SU-DHL-6 (cell line): ENCODE results near the gene NMNAT2.

Source experiments
- H2AFZ ChIP-seq: fragments of 200-600 bp; sonication (generic); 2 replicates; pipeline ENCODE4 v1.6.1; 2014; ENCODE audit warnings: low read depth, mild to moderate bottlenecking, moderate library complexity, mixed read lengths, antibody characterized with exemption, low read length; ENCODE audit not compliant: severe bottlenecking
- H3F3A ChIP-seq: fragments of 200-600 bp; shearing (Covaris generic); 2 replicates; pipeline ENCODE4 v1.6.0; 2016; ENCODE audit warnings: antibody characterized with exemption, mild to moderate bottlenecking; ENCODE audit not compliant: insufficient read depth
- H3K27ac ChIP-seq: fragments of 200-600 bp; sonication (generic); 2 replicates; pipeline ENCODE4 v1.5.1; 2016; ENCODE audit warnings: low read depth, mild to moderate bottlenecking, low read length, moderate library complexity, mixed read lengths
- H3K27me3 ChIP-seq: fragments of 200-600 bp; sonication (generic), shearing (Covaris generic); 2 replicates; pipeline ENCODE4 v1.6.0; 2014; ENCODE audit warnings: mild to moderate bottlenecking, low read length
- H3K36me3 ChIP-seq: fragments of 200-600 bp; sonication (generic); 2 replicates; pipeline ENCODE4 v1.6.1; 2014; ENCODE audit warnings: mild to moderate bottlenecking, low read length, mixed read lengths
- H3K4me2 ChIP-seq: fragments of 300-600, 200-600 bp; shearing (Covaris generic), sonication (generic); 2 replicates; pipeline ENCODE4 v1.6.0; 2014; ENCODE audit warnings: low read length, low read depth, mild to moderate bottlenecking; ENCODE audit not compliant: poor library complexity, severe bottlenecking
- H3K4me3 ChIP-seq: fragments of 200-600 bp; sonication (generic); 2 replicates; pipeline ENCODE4 v1.5.1; 2014; ENCODE audit warnings: antibody characterized with exemption, low read length, mild to moderate bottlenecking, mixed read lengths; ENCODE audit not compliant: insufficient read depth, poor library complexity, severe bottlenecking
- H3K79me2 ChIP-seq: fragments of 200-600 bp; sonication (generic); 2 replicates; pipeline ENCODE4 v1.6.1; 2014; ENCODE audit warnings: mild to moderate bottlenecking, low read length, moderate library complexity; ENCODE audit not compliant: insufficient read depth
- H3K9ac ChIP-seq: fragments of 200-600 bp; sonication (generic); 2 replicates; pipeline ENCODE4 v1.7.0; 2014; ENCODE audit warnings: mild to moderate bottlenecking, low read length
- H3K9me2 ChIP-seq: fragments of 200-600 bp; sonication (generic); replicated peaks from 2 replicates; pipeline ENCODE4 v1.6.1; 2014; ENCODE audit warnings: low read length; ENCODE audit not compliant: insufficient read depth
- H3K9me3 ChIP-seq: fragments of 200-600 bp; sonication (generic); 2 replicates; pipeline ENCODE4 v1.6.1; 2014; ENCODE audit warnings: low read length, mixed read lengths; ENCODE audit not compliant: insufficient read depth
- H4K20me1 ChIP-seq: fragments of 200-600 bp; sonication (generic); 2 replicates; pipeline ENCODE4 v1.6.1; 2014; ENCODE audit warnings: low read depth, mild to moderate bottlenecking, antibody characterized with exemption, low read length, moderate library complexity, mixed read lengths
- EZH2phosphoT487 ChIP-seq: fragments of 200-600 bp; sonication (generic), shearing (Covaris generic); conservative IDR thresholded peaks from 2 replicates; pipeline ENCODE4 v1.6.1; 2018; ENCODE audit warnings: mild to moderate bottlenecking, antibody characterized with exemption, low read length, moderate library complexity, mixed read lengths
- TF ChIP-seq, protein P1 (sequence below): fragments of 200-600 bp; sonication (generic); IDR thresholded peaks from one replicate; pipeline ENCODE4 v1.5.1; 2017; ENCODE audit warnings: antibody characterized with exemption, mild to moderate bottlenecking, low read length, moderate library complexity; ENCODE audit not compliant: insufficient read depth, poor library complexity, severe bottlenecking

Gene NMNAT2

DNA sequence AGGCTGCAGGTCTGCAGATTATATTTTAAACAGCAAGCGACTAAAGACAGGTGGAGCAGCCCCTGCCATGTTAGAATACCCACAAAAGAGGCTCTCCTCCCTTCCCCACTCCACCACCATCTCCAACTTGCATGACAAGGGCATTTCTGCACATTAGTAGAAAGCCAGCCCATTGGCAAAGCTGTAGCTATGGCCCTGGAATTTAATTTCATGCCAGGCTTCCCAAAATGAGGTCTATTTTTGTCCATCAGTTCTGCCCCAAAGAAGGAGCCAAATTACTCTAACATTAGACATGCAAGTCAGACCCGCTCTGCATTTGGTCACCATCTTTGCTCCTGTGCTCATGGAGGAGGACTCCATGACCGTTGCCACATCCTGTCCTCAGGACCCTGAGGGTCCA is 116.9 kb downstream of the NMNAT2 start:
- H3K4me3 ChIP-seq: no peak overlapping the region
- no peaks in the 10 kb centered on the region for H3K9me3 ChIP-seq
- no peaks in the 10 kb centered on the region for H3K27me3 ChIP-seq

DNA sequence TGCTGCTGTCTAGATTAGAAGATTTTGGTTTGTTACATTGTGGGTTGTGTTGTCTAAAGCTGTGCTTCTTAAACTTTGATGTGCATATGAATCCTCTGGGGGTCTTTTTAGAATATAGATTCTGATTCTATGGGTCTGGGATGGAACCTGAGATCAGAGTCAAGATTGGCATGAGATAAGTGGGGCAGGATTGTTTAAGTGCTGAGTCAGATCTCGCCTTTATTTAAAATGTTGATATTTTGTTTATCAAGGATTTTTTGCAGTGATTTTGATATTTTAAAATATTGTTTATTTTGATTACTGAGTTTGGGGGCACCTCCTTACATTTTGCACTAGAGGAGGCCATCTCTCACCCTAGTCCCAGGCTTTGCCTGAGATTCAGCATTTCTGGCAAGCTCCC is 117.4 kb downstream of the NMNAT2 start:
- H2AFZ ChIP-seq: no peak overlapping the region
- no peaks in the 10 kb centered on the region for H3K36me3 ChIP-seq
- no peak overlapping the region for H3K9ac ChIP-seq
- H3F3A ChIP-seq: no peaks in the 10 kb centered on the region
- H4K20me1 ChIP-seq: no peaks in the 10 kb centered on the region
- H3K9me2 ChIP-seq: no peaks in the 10 kb centered on the region
- no peak overlapping the region for H3K27ac ChIP-seq
- no peak overlapping the region for H3K4me2 ChIP-seq
- H3K9me3 ChIP-seq: no peaks in the 10 kb centered on the region
- H3K4me3 ChIP-seq: no peak overlapping the region
- H3K27me3 ChIP-seq: no peaks in the 10 kb centered on the region
- no peaks in the 10 kb centered on the region for H3K79me2 ChIP-seq
- no peak for TF ChIP-seq EZH2phosphoT487
- TF ChIP-seq, protein P1, sequence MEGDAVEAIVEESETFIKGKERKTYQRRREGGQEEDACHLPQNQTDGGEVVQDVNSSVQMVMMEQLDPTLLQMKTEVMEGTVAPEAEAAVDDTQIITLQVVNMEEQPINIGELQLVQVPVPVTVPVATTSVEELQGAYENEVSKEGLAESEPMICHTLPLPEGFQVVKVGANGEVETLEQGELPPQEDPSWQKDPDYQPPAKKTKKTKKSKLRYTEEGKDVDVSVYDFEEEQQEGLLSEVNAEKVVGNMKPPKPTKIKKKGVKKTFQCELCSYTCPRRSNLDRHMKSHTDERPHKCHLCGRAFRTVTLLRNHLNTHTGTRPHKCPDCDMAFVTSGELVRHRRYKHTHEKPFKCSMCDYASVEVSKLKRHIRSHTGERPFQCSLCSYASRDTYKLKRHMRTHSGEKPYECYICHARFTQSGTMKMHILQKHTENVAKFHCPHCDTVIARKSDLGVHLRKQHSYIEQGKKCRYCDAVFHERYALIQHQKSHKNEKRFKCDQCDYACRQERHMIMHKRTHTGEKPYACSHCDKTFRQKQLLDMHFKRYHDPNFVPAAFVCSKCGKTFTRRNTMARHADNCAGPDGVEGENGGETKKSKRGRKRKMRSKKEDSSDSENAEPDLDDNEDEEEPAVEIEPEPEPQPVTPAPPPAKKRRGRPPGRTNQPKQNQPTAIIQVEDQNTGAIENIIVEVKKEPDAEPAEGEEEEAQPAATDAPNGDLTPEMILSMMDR: no peak

More for the DNA sequence above, 116.9 kb downstream of the NMNAT2 start:
- no peak overlapping the region for H3K4me2 ChIP-seq
- no peaks in the 10 kb centered on the region for H3F3A ChIP-seq
- no peak overlapping the region for H2AFZ ChIP-seq
- TF ChIP-seq EZH2phosphoT487: no peak
- TF ChIP-seq, protein P1: no peak
- no peaks in the 10 kb centered on the region for H3K9me2 ChIP-seq
- H3K9ac ChIP-seq: no peak overlapping the region
- H4K20me1 ChIP-seq: no peaks in the 10 kb centered on the region
- no peaks in the 10 kb centered on the region for H3K36me3 ChIP-seq
- H3K79me2 ChIP-seq: no peaks in the 10 kb centered on the region
- H3K27ac ChIP-seq: no peak overlapping the region

DNA sequence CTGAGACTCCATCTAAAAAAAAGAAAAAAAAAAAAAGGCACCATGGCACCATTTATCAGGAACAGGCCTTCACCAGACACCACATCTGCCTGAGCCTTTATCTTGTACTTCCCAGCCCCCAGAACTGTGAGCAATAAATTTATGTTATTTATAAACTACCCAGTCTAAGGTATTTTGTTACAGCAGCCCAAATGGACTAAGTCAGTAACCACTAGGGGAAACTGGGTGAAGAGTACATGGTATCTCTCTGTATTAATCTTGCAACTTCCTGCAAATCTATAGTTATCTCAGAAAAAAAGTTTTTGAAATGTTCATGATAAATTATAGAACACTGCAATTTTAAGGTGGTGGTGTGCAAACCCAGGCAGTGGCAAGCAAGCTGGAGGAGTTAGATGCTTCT is 117.8 kb downstream of the NMNAT2 start:
- Histone ChIP-seq H3K27ac (no peak overlapping the region), H4K20me1 (no peaks in the 10 kb centered on the region), H3K9me2 (no peaks in the 10 kb centered on the region), H3F3A (no peaks in the 10 kb centered on the region), H3K4me2 (no peak overlapping the region), H2AFZ (no peak overlapping the region), H3K36me3 (no peaks in the 10 kb centered on the region), H3K79me2 (no peaks in the 10 kb centered on the region), H3K27me3 (no peaks in the 10 kb centered on the region), H3K9me3 (no peaks in the 10 kb centered on the region), H3K4me3 (no peak overlapping the region), H3K9ac (no peak overlapping the region)
- TF ChIP-seq EZH2phosphoT487: no peak
- TF ChIP-seq, protein P1: no peak

DNA sequence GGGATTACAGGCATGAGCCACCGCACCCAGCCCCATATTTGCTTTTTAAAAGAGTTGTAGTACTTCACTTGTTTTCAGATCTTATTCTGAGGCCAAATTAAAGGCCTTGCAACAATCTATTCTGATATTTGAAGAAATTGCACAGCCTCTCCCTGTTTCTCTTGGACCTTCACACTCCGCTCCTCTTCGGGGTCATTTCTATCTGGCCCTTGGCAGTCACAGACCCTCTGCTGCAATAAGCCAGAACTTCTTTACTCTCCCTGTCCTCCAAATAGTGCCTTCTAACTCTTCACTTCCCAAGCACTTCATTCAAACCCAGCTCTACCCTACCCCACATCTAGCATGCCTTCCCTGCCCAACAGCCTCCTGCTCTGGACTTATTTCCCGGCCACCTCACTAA is 121.4 kb downstream of the NMNAT2 start:
- no peaks in the 10 kb centered on the region for H3K36me3 ChIP-seq
- TF ChIP-seq, protein P1: no peak
- no peak for TF ChIP-seq EZH2phosphoT487
- no peak overlapping the region for H3K27ac ChIP-seq
- H3K27me3 ChIP-seq: no peaks in the 10 kb centered on the region
- H3F3A ChIP-seq: no peaks in the 10 kb centered on the region
- H3K79me2 ChIP-seq: no peaks in the 10 kb centered on the region
- no peaks in the 10 kb centered on the region for H3K9me3 ChIP-seq
- no peak overlapping the region for H3K9ac ChIP-seq
- no peaks in the 10 kb centered on the region for H4K20me1 ChIP-seq
- H3K9me2 ChIP-seq: no peaks in the 10 kb centered on the region
- H3K4me3 ChIP-seq: no peak overlapping the region
- no peak overlapping the region for H2AFZ ChIP-seq
- no peak overlapping the region for H3K4me2 ChIP-seq
